ENCODE data around the gene OR10H2. TPM values are rescaled to one million over a fixed set of nuclear protein-coding genes. Genes with fewer than 3 reads are reported as not detected.

Gene OR10H2
- total and polyA plus RNA-seq, 2 of the 8 experiments (the other 6 are each of a cell fraction or from before 2014, with no cell fraction given) = not detected

DNA sequence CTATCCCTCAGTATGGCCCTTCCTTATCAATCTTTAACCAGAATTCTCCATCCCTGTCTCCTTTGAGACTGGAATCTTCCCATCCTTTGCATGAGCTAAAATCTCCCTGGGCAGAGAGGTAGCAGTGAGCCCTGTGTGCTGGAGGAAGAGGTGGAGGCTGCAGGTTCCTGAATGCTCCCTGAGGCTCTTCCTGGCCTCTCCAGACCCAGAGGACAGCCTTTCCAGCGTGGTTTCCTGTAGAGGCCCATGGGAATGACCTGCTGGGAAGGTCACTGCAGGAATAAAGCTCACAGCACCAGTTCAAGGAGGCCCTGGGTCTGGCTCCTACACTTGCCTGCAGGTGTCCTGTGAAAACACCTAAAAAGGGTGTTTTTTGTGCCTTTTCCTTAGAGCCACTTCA lies 4.6 kb downstream of the OR10H2 start:
- no peak overlapping the region for H2BK120ac ChIP-seq (replicated peaks; ENCODE audit: low read depth, low read length)
- 0% methylated on average over 1 of the region's 1 CpG; no CpG with 5 or more reads in 1 of the 2 experiments for WGBS, 2 experiments (ENCODE audit: extremely low coverage in 1 of 2, insufficient coverage in 1 of 2, insufficient read length in 1 of 2, insufficient replicate concordance in 2 of 2, low coverage in 1 of 2, low lambda C conversion rate in 2 of 2, missing lambda C conversion rate in 1 of 2)
- no peak overlapping the region for H3K56ac ChIP-seq (replicated peaks; ENCODE audit: insufficient read length, low read depth, low read length)
- H3K4me3 ChIP-seq (ENCODE audit: extremely low read depth in 1 of 4, insufficient read depth in 2 of 4, low read depth in 3 of 4, low read length in 4 of 4) = no peak overlapping the region
- H3K4me2 ChIP-seq (ENCODE audit: insufficient read depth in 1 of 2, low read depth in 2 of 2, low read length in 2 of 2) = no peak overlapping the region
- H3K79me1 ChIP-seq (ENCODE audit: low read depth, low read length) = no peaks in the 10 kb centered on the region
- H2AK5ac ChIP-seq (ENCODE audit: low read depth, low read length) = no peak overlapping the region
- H3K23me2 ChIP-seq (ENCODE audit: low read depth, low read length) = no peaks in the 10 kb centered on the region
- FAIRE-seq (no peak), DNase-seq (ENCODE audit: low read depth in 1 of 2, low spot score in 2 of 2) (no peak)
- H4K8ac ChIP-seq (ENCODE audit: extremely low read depth, insufficient read depth, low read length) = no peak overlapping the region
- peaks cover 43 to 79% of the 10 kb centered on the region in 2 experiments for H3K9me3 ChIP-seq (ENCODE audit: insufficient read depth in 2 of 2, low read depth in 1 of 2, low read length in 1 of 2)
- no peak overlapping the region for H3K9ac ChIP-seq (replicated peaks in 1 of 4; ENCODE audit: extremely low read depth in 1 of 4, low read depth in 3 of 4, low read length in 3 of 4)
- H4K91ac ChIP-seq (replicated peaks; ENCODE audit: insufficient read length, low read length) = no peak overlapping the region
- no peak overlapping the region for H3K18ac ChIP-seq (ENCODE audit: extremely low read depth, low read length)
- H2BK5ac ChIP-seq (ENCODE audit: low read depth, low read length) = no peak overlapping the region
- H3K27me3 ChIP-seq (replicated peaks in 1 of 4; ENCODE audit: control insufficient read depth in 3 of 4, extremely low read depth in 1 of 4, insufficient read depth in 3 of 4, low read length in 3 of 4) = no peaks in the 10 kb centered on the region
- POLR2A ChIA-PET (ENCODE audit: partially characterized antibody) = no interaction called here
- CTCF ChIA-PET (ENCODE audit: partially characterized antibody) = no interaction called here
- no peak overlapping the region for H3K23ac ChIP-seq (ENCODE audit: insufficient read length)
- no peaks in the 10 kb centered on the region for H3K4me1 ChIP-seq (replicated peaks in 1 of 4; ENCODE audit: control insufficient read depth in 3 of 4, insufficient read depth in 4 of 4, low read length in 3 of 4)
- H2BK15ac ChIP-seq (ENCODE audit: low read length) = no peak overlapping the region
- H3K79me2 ChIP-seq (ENCODE audit: control insufficient read depth in 1 of 2, insufficient read depth in 2 of 2, low read length in 2 of 2) = no peaks in the 10 kb centered on the region
- H3K4ac ChIP-seq (replicated peaks; ENCODE audit: insufficient read length, low read depth, low read length) = no peak overlapping the region
- no peak overlapping the region for H2AFZ ChIP-seq (ENCODE audit: low read length)
- H3K14ac ChIP-seq (ENCODE audit: insufficient read length) = no peak overlapping the region
- no peak overlapping the region for H3K27ac ChIP-seq (ENCODE audit: low read depth, low read length)
- H2BK12ac ChIP-seq (ENCODE audit: low read depth, low read length) = no peak overlapping the region
- H2BK20ac ChIP-seq (ENCODE audit: low read length) = no peak overlapping the region
- H3K36me3 ChIP-seq (ENCODE audit: control insufficient read depth in 2 of 4, insufficient read depth in 4 of 4, low read length in 3 of 4) = no peaks in the 10 kb centered on the region; a peak in 1 of 8 replicates
- no peak overlapping the region for H4K5ac ChIP-seq (ENCODE audit: insufficient read length, low read depth, low read length)
- H4K20me1 ChIP-seq (replicated peaks in 1 of 2; ENCODE audit: control insufficient read depth in 1 of 2, insufficient read depth in 2 of 2, low read length in 2 of 2) = no peaks in the 10 kb centered on the region
- TF ChIP-seq MAFK (IDR thresholded peaks at IDR 0.05; ENCODE audit: low read depth, low read length) (no peak), JUN (IDR thresholded peaks at IDR 0.05; ENCODE audit: low read depth, low read length) (no peak), SIRT6 (IDR thresholded peaks at IDR 0.05; ENCODE audit: low read length) (no peak)

All from H1 (cell line).